ENCODE results near the gene SH3PXD2A.

The SH3PXD2A gene

GRCh38 chr10:103593022-103593570, 262.3 kb downstream of the SH3PXD2A start:
- TF ChIP-seq CTCF (IDR thresholded peaks at IDR 0.05) = peak; percentile 42; the same call in 1 of the 2 replicates

GRCh38 chr10:103592186-103593021, 263.0 kb downstream of the SH3PXD2A start:
- TF ChIP-seq CTCF (IDR thresholded peaks at IDR 0.05) = peak; percentile 62

- no peak for TF ChIP-seq CTCF (IDR thresholded peaks at IDR 0.05)
These were observed 264.6 kb downstream of the SH3PXD2A start for GRCh38 chr10:103590744-103591291.

- TF ChIP-seq CTCF (IDR thresholded peaks at IDR 0.05) = no peak
These were observed 265.3 kb downstream of the SH3PXD2A start for GRCh38 chr10:103590060-103590459.

- TF ChIP-seq CTCF (IDR thresholded peaks at IDR 0.05) = no peak
These were observed 266.2 kb downstream of the SH3PXD2A start for GRCh38 chr10:103589074-103589630.

GRCh38 chr10:103587073-103587472, 268.3 kb downstream of the SH3PXD2A start:
- no peak for TF ChIP-seq CTCF (IDR thresholded peaks at IDR 0.05)

GRCh38 chr10:103585011-103585405, 270.4 kb downstream of the SH3PXD2A start:
- TF ChIP-seq CTCF (IDR thresholded peaks at IDR 0.05) = no peak
